ENCODE measurements around the gene KLHL35.
"Not testable (repeated sequence)": the region's sequence is repeated elsewhere in the genome, so short reads cannot be mapped to it uniquely, and the experiment has no call there.

GRCh38 chr11:75413146-75413545 lies 19.9 kb downstream of the KLHL35 start:
- TF ChIP-seq CTCF (conservative IDR thresholded peaks at IDR 0.05 in 1 of 2, IDR thresholded peaks at IDR 0.05 in 1 of 2; ENCODE audit: low read depth in 1 of 2, low read length in 2 of 2); EZH2 (IDR thresholded peaks at IDR 0.05; ENCODE audit: low read length, missing control alignments): not testable (repeated sequence)
